HG02840 (cell line): ENCODE measurements around the gene CRIM1.
"Not testable (repeated sequence)": the region's sequence is repeated elsewhere in the genome, so short reads cannot be mapped to it uniquely, and the experiment has no call there.

ENCODE experiments used
- ATAC-seq: cut with Tn5 transposase; IDR thresholded peaks from one replicate; pipeline ENCODE4 v1.9.1; 2021; ENCODE audit warnings: mild to moderate bottlenecking, moderate library complexity, moderate number of reproducible peaks; ENCODE audit not compliant: unreplicated experiment, low FRiP score

Gene CRIM1

GRCh38 chr2:36351291-36351690 lies 4.3 kb upstream of the CRIM1 start:
- ATAC-seq: no peak

GRCh38 chr2:36351736-36352349 lies 3.7 kb upstream of the CRIM1 start:
- ATAC-seq: no peak

GRCh38 chr2:36352701-36353100 lies 2.9 kb upstream of the CRIM1 start:
- ATAC-seq: no peak

GRCh38 chr2:36354811-36355150 lies 797 bp upstream of the CRIM1 start:
- ATAC-seq: no peak

- peak; percentile 26 for ATAC-seq
Measured at GRCh38 chr2:36355890-36356297, 316 bp downstream of the CRIM1 start.

- ATAC-seq: peak; percentile 8
Measured at GRCh38 chr2:36356298-36356989, 866 bp downstream of the CRIM1 start.

GRCh38 chr2:36356990-36357846 lies 1.6 kb downstream of the CRIM1 start:
- ATAC-seq: peak; percentile 30

- ATAC-seq: no peak
Measured at GRCh38 chr2:36357847-36358659, 2.5 kb downstream of the CRIM1 start.

GRCh38 chr2:36359067-36359466 lies 3.5 kb downstream of the CRIM1 start:
- no peak for ATAC-seq

GRCh38 chr2:36360063-36360462 lies 4.5 kb downstream of the CRIM1 start:
- ATAC-seq: no peak

GRCh38 chr2:36360834-36361233 lies 5.3 kb downstream of the CRIM1 start:
- ATAC-seq: no peak

GRCh38 chr2:36361396-36361795 lies 5.8 kb downstream of the CRIM1 start:
- ATAC-seq: no peak

GRCh38 chr2:36362291-36362690 lies 6.7 kb downstream of the CRIM1 start:
- no peak for ATAC-seq

- not testable (repeated sequence) for ATAC-seq
Measured at GRCh38 chr2:36363085-36363484, 7.5 kb downstream of the CRIM1 start.

GRCh38 chr2:36366491-36367120 lies 11.0 kb downstream of the CRIM1 start:
- no peak for ATAC-seq

- no peak for ATAC-seq
Measured at GRCh38 chr2:36367486-36367885, 11.9 kb downstream of the CRIM1 start.

GRCh38 chr2:36367895-36368353 lies 12.3 kb downstream of the CRIM1 start:
- ATAC-seq: no peak

GRCh38 chr2:36368438-36368837 lies 12.9 kb downstream of the CRIM1 start:
- no peak for ATAC-seq

GRCh38 chr2:36369163-36369562 lies 13.6 kb downstream of the CRIM1 start:
- ATAC-seq: no peak

- no peak for ATAC-seq
Measured at GRCh38 chr2:36369716-36370115, 14.1 kb downstream of the CRIM1 start.
